Activated CD8-positive, alpha-beta memory T cell treated with anti-CD3 and anti-CD28 coated beads for 24 hours (primary cell): Measurements from ENCODE around the gene HSF2.
A peak's percentile ranks its signal among the peaks of the same experiment; 100 is the strongest.

Source experiments
- DNase-seq: peaks from one replicate; pipeline ENCODE4 v3.0.0-alpha.2; 2020

Gene HSF2

GRCh38 chr6:122399348-122400120 is at the start of gene HSF2:
Gene HSF2, plus strand, starts transcription at chr6:122399652. Its CDS starts 86 bp downstream, at chr6:122399738.
- DNase-seq, result peak; percentile 92

- no peak for DNase-seq
Measured at GRCh38 chr6:122352981-122353664, 46.3 kb upstream of the HSF2 start.

GRCh38 chr6:122360809-122361208 is 38.6 kb upstream of the HSF2 start:
- DNase-seq, result no peak

- DNase-seq, result no peak
Measured at GRCh38 chr6:122361314-122361979, 38.0 kb upstream of the HSF2 start.

GRCh38 chr6:122363769-122364483 is 35.5 kb upstream of the HSF2 start:
- no peak for DNase-seq

- DNase-seq, result no peak
Measured at GRCh38 chr6:122365775-122366403, 33.6 kb upstream of the HSF2 start.

- DNase-seq, result no peak
Measured at GRCh38 chr6:122367171-122367570, 32.3 kb upstream of the HSF2 start.

GRCh38 chr6:122369536-122369935 is 29.9 kb upstream of the HSF2 start:
- no peak for DNase-seq

GRCh38 chr6:122372647-122373046 is 26.8 kb upstream of the HSF2 start:
- DNase-seq, result no peak

GRCh38 chr6:122374307-122374706 is 25.1 kb upstream of the HSF2 start:
- DNase-seq, result no peak

GRCh38 chr6:122376246-122376645 is 23.2 kb upstream of the HSF2 start:
- DNase-seq, result no peak

GRCh38 chr6:122381494-122382265 is 17.8 kb upstream of the HSF2 start:
- peak; percentile 69 for DNase-seq

GRCh38 chr6:122385857-122386612 is 13.4 kb upstream of the HSF2 start:
- DNase-seq, result no peak

- no peak for DNase-seq
Measured at GRCh38 chr6:122388945-122389344, 10.5 kb upstream of the HSF2 start.

GRCh38 chr6:122389704-122390372 is 9.6 kb upstream of the HSF2 start:
- DNase-seq, result no peak

GRCh38 chr6:122392564-122393350 is 6.7 kb upstream of the HSF2 start:
- no peak for DNase-seq

GRCh38 chr6:122393351-122393896 is 6.0 kb upstream of the HSF2 start:
- DNase-seq, result no peak

- no peak for DNase-seq
Measured at GRCh38 chr6:122394016-122394415, 5.4 kb upstream of the HSF2 start.

GRCh38 chr6:122399055-122399347 is 451 bp upstream of the HSF2 start:
- no peak for DNase-seq

- no peak for DNase-seq
Measured at GRCh38 chr6:122400121-122400450, 634 bp downstream of the HSF2 start.
